ENCODE measurements around the gene KCNH5.
"Not testable (repeated sequence)": the region's sequence is repeated elsewhere in the genome, so short reads cannot be mapped to it uniquely, and the experiment has no call there.

The KCNH5 gene

DNA sequence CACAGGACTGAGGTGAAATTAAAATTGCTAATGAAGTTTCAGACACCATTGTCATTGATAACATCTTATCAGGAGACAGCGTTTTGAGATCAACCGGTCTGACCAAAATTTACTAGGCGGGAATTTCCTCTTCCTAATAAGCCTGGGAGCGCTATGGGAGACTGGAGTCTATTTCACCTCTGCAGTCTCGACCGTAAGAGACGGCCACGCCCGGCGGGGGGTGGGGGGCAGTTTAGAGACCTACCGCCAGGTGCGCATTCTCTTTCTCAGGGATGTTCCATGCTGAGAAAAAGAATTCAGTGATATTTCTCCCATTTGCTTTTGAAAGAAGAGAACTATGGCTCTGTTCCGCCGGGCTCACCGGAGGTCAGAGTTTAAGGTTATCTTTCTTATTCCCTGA is 263.9 kb downstream of the KCNH5 start:
- H3K4me1 Mint-ChIP-seq; H3K36me3 Mint-ChIP-seq; H3K27ac Mint-ChIP-seq; DNase-seq; H3K4me3 Mint-ChIP-seq; H3K27me3 Mint-ChIP-seq; ATAC-seq (replicated peaks): not testable (repeated sequence)
- H3K9me3 Mint-ChIP-seq: peaks cover 10 to 11% of the 10 kb centered on the region in 2 donors

DNA sequence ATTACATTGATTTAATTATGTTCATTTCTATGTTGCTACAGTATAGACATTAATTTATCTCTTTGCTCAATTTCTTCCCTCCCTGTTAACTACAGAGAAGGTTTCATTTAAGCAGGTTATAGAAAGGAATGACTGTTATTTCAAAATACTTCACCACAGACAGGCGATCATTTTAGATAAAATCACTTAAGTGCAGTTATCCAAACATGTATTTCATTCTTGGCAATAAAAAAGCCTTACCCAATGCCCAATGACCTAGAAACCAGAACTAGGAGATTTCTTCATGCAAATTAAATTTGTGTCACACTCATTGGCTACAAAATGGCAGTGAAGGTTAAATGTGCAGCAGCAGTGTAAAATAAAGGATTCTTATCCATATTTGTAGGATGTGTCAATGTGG is 266.4 kb downstream of the KCNH5 start:
- H3K36me3 Mint-ChIP-seq: no peaks in the 10 kb centered on the region
- H3K9me3 Mint-ChIP-seq: peaks cover 10 to 11% of the 10 kb centered on the region in 2 donors
- no peak overlapping the region for H3K27ac Mint-ChIP-seq
- no peaks in the 10 kb centered on the region for H3K27me3 Mint-ChIP-seq
- H3K4me3 Mint-ChIP-seq: no peak overlapping the region
- DNase-seq: no peak
- ATAC-seq (replicated peaks): no peak
- H3K4me1 Mint-ChIP-seq: no peaks in the 10 kb centered on the region

DNA sequence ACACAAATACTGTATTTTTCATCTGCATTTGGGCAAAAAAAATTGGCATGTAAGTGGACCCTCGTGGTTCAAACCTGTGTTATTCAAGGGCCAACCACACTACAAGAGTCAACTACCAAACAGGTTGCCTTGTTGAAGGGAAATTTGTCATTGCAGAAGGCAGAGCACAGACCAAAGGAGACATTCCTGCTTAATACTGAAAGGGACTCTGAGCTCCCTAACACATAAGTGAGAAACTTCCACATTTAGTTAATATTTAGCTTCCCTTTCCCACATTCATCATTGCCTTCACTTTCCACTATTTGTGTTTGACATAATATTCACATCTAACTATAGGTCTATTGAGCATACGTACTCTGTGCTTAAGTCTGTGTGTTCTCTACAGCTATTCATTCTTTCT is 266.9 kb downstream of the KCNH5 start:
- Mint-ChIP-seq H3K27me3 (no peaks in the 10 kb centered on the region), H3K4me3 (no peak overlapping the region), H3K4me1 (no peaks in the 10 kb centered on the region), H3K36me3 (no peaks in the 10 kb centered on the region), H3K27ac (no peak overlapping the region), H3K9me3 (peaks cover 10 to 11% of the 10 kb centered on the region in 2 donors)
- ATAC-seq (replicated peaks): no peak
- DNase-seq: no peak

DNA sequence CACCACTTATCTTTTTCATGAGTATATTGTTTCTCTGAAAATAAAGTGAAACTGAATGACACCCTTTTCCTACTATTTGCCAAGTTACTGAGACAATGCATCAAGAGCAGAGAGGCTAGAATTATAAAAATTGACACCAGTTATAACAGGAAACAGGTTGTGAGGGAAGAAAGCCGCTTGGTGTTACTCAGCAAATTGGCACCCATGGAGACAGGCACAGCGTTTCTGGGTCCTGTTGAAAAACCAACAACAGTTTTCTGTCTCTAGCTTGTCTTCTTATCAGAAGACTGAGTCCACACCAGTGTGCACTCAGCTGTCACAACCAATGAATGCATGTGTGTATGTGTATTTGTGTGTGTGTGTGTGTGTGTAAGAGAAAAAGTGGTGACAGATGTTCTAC is 267.7 kb downstream of the KCNH5 start:
- Mint-ChIP-seq H3K36me3 (no peaks in the 10 kb centered on the region), H3K4me1 (no peaks in the 10 kb centered on the region), H3K9me3 (peaks cover 10 to 11% of the 10 kb centered on the region in 2 donors), H3K27me3 (no peaks in the 10 kb centered on the region), H3K27ac (no peak overlapping the region), H3K4me3 (no peak overlapping the region)
- DNase-seq (no peak), ATAC-seq (replicated peaks) (no peak)

DNA sequence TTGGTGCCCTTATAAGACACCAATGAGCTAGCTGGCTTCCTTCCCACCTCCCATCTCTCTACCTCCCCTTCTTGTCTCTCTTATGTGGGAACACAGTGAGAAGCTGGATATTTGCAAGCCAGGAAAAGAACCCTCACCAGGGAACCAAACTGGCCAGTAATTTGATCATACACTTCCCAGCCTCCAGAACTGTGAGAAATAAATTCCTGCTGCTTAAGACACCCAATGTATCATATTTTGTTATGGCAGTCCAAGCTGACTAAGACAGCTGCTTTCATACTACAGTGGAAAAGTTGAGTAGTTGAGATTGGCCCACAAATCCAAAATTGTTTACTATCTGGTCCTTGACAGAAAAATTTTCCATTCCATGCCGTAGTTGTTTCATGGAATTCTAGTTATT is 269.0 kb downstream of the KCNH5 start:
- peaks cover 10% of the 10 kb centered on the region in 2 donors for H3K9me3 Mint-ChIP-seq
- DNase-seq (no peak), ATAC-seq (replicated peaks) (no peak)
- H3K4me1 Mint-ChIP-seq: no peaks in the 10 kb centered on the region
- H3K36me3 Mint-ChIP-seq: no peaks in the 10 kb centered on the region
- H3K27me3 Mint-ChIP-seq: no peaks in the 10 kb centered on the region
- H3K27ac Mint-ChIP-seq: no peak overlapping the region
- no peak overlapping the region for H3K4me3 Mint-ChIP-seq

DNA sequence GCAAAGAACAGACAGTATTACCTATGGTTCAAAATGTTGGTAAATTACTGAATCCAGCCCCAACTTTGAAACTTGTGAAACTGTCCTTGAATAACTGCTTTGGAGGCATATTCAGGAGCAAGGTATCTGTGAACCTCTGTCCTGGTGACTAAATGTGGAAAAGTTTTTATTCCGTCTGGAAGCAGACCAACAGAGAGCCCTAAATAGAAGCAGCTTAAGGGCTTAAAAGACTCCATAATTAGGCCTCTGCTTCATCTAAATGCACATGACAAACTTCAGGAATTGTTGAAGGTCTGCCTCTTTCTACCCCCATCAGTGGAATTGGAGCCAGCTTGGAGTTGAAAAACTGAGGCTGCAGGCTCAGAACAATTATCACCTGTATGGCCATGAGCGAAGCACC is 276.5 kb downstream of the KCNH5 start:
- no peaks in the 10 kb centered on the region for H3K4me1 Mint-ChIP-seq
- ATAC-seq (replicated peaks): no peak
- DNase-seq: no peak
- H3K9me3 Mint-ChIP-seq: peaks cover 0 to 2% of the 10 kb centered on the region in 2 donors
- no peak overlapping the region for H3K4me3 Mint-ChIP-seq
- H3K36me3 Mint-ChIP-seq: no peaks in the 10 kb centered on the region
- no peaks in the 10 kb centered on the region for H3K27me3 Mint-ChIP-seq
- H3K27ac Mint-ChIP-seq: no peak overlapping the region

DNA sequence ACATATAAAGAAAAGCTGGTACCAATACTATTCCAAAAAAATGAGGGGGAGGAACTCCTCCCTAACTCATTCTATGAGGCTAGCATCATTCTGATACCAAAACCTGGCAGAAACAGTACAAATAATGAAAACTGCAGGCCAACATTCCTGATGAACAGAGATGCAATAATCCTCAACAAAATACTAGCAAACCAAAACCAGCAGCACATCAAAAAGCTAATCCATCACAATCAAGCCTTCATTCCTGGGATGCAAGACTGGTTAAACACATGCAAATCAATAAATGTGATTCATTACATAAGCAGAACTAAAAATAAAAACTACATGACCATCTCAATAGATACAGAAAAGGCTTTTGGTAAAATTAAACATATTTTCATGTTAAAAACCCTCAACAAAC is 281.3 kb downstream of the KCNH5 start:
- no peak overlapping the region for H3K27ac Mint-ChIP-seq
- DNase-seq (no peak), ATAC-seq (replicated peaks) (no peak)
- H3K4me3 Mint-ChIP-seq: no peak overlapping the region
- no peaks in the 10 kb centered on the region for H3K27me3 Mint-ChIP-seq
- H3K4me1 Mint-ChIP-seq: no peaks in the 10 kb centered on the region
- H3K36me3 Mint-ChIP-seq: no peaks in the 10 kb centered on the region
- H3K9me3 Mint-ChIP-seq: peaks cover 0 to 8% of the 10 kb centered on the region in 2 donors

DNA sequence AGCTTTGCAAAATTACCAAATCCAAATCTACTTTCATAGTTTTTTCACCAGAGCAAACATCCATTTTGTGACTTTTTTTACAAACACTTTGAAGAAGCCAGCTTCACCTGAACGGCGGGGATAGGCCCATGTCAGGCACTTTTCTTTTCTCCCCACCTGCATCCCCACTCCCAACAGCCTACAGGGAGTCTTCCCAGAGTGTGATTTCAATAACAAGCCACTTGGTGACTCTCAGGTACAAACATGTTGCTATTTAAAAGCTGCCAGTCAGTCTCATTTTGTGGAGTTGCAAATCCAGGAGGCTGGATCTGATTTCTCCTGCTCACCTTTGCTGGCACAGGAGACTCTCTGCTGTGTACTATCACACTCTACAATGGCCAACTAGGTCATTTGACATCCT is 285.5 kb downstream of the KCNH5 start:
- H3K9me3 Mint-ChIP-seq: peaks cover 16% of the 10 kb centered on the region in 2 donors
- no peaks in the 10 kb centered on the region for H3K36me3 Mint-ChIP-seq
- no peaks in the 10 kb centered on the region for H3K4me1 Mint-ChIP-seq
- ATAC-seq (replicated peaks): no peak
- no peak for DNase-seq
- no peak overlapping the region for H3K27ac Mint-ChIP-seq
- H3K27me3 Mint-ChIP-seq: no peaks in the 10 kb centered on the region
- no peak overlapping the region for H3K4me3 Mint-ChIP-seq

DNA sequence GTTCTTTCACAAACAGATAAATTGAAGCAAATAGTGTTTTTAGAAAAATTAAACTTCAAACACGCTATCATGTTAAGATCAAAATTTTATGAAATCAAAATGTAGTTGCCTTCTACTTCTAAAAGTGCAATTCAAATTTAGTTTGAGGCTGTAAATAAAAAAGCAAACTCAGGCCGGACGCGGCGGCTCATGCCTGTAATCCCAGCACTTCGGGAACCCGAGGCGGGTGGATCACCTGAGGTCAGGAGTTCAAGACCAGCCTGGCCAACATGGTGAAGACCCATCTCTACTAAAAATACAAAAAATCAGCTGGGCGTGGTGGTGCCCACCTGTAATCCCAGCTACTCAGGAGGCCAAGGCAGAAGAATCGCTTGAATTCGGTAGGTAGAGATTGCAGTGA is 298.4 kb downstream of the KCNH5 start:
- not testable (repeated sequence) for H3K9me3 Mint-ChIP-seq; H3K4me1 Mint-ChIP-seq; H3K36me3 Mint-ChIP-seq; ATAC-seq (replicated peaks); H3K4me3 Mint-ChIP-seq; H3K27me3 Mint-ChIP-seq; DNase-seq; H3K27ac Mint-ChIP-seq

DNA sequence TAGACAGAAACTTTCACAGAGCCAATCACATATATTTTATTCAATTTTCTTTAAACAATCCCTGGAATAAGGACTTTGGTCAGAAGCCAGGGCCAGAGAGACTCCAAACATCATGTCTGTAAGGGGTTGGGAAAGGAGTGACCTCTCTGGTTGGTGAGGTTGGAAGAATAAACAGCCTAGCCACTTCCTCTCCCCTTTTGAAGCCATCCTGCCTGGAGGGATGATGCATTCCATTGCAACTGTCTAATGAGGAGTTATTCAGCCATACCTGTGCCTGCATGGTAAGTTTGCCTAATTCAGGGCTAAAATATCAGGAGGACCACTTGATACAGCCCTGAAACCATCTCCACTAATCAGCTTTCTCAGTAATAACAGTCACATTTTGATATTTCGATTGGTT is 299.8 kb downstream of the KCNH5 start:
- Mint-ChIP-seq H3K27me3 (no peaks in the 10 kb centered on the region), H3K4me3 (no peak overlapping the region), H3K4me1 (no peaks in the 10 kb centered on the region), H3K36me3 (no peaks in the 10 kb centered on the region), H3K27ac (no peak overlapping the region), H3K9me3 (no peaks in the 10 kb centered on the region)
- DNase-seq (no peak), ATAC-seq (replicated peaks) (no peak)

DNA sequence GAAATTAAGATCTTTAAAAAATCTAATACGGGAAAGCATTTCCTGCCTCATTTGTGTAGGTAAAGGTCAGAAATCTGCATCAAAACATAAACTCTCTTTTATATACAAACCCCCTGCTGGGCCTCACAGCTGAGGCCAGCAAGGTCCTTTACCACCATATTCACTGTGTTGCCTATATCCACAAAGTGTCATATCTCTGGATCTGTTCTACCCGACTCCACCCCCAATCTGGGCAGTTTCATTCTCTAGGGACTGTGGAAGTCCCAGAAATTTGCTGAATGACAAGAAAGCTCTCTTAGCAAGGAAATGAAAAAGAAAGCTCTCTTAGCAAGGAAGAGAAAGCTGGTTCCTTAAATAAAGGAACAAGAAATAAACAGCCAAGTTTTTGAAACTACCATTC is 301.7 kb downstream of the KCNH5 start:
- peaks cover 0 to 1% of the 10 kb centered on the region in 2 donors for H3K9me3 Mint-ChIP-seq
- H3K27ac Mint-ChIP-seq: no peak overlapping the region
- H3K36me3 Mint-ChIP-seq: no peaks in the 10 kb centered on the region
- no peak for ATAC-seq (replicated peaks)
- H3K4me3 Mint-ChIP-seq: no peak overlapping the region
- DNase-seq: no peak
- H3K4me1 Mint-ChIP-seq: no peaks in the 10 kb centered on the region
- H3K27me3 Mint-ChIP-seq: no peaks in the 10 kb centered on the region

DNA sequence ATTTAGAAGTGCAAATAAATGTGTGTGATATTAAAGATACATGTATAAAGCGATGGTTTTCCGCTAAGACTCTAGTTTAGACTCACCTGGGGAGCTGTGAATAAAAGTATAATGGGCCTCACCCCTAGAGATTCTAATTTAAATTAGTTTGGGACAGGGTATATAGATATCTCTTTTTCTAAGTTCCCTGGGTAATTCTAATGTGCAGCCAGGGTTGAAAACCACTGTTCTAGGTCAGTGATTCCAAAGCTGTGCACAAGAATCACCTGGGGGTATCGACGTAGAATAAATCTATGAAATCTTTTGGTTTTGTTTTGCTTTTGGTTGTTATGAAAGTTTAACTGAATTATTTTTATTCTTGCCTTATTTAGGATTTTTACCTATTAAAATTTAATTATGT is 302.1 kb downstream of the KCNH5 start:
- Mint-ChIP-seq H3K4me1 (no peaks in the 10 kb centered on the region), H3K27ac (no peak overlapping the region), H3K27me3 (no peaks in the 10 kb centered on the region), H3K4me3 (no peak overlapping the region), H3K9me3 (peaks cover 0 to 1% of the 10 kb centered on the region in 2 donors), H3K36me3 (no peaks in the 10 kb centered on the region)
- DNase-seq (no peak), ATAC-seq (replicated peaks) (no peak)

DNA sequence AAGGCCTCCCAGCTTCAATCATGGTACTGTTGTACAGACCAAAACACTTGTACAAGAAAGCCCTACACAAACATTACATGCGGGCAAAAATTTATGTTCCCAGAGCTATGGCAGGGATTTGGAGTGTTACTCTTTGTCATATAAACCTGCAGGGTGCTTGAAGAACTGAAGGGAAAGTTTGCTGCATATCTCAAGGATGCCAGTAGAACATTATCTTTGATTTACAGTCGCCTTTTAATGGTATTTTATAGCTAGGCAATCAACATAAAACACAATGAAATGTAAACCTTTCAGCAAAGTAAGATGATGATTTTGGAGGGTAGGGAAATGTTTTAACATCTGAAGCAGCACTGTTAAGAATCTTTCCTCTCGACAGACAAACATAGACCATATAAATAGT is 305.6 kb downstream of the KCNH5 start:
- no peaks in the 10 kb centered on the region for H3K27me3 Mint-ChIP-seq
- no peaks in the 10 kb centered on the region for H3K4me1 Mint-ChIP-seq
- no peak overlapping the region for H3K4me3 Mint-ChIP-seq
- no peaks in the 10 kb centered on the region for H3K36me3 Mint-ChIP-seq
- ATAC-seq (replicated peaks) (no peak), DNase-seq (no peak)
- H3K27ac Mint-ChIP-seq: no peak overlapping the region
- peaks cover 0 to 4% of the 10 kb centered on the region in 2 donors for H3K9me3 Mint-ChIP-seq

DNA sequence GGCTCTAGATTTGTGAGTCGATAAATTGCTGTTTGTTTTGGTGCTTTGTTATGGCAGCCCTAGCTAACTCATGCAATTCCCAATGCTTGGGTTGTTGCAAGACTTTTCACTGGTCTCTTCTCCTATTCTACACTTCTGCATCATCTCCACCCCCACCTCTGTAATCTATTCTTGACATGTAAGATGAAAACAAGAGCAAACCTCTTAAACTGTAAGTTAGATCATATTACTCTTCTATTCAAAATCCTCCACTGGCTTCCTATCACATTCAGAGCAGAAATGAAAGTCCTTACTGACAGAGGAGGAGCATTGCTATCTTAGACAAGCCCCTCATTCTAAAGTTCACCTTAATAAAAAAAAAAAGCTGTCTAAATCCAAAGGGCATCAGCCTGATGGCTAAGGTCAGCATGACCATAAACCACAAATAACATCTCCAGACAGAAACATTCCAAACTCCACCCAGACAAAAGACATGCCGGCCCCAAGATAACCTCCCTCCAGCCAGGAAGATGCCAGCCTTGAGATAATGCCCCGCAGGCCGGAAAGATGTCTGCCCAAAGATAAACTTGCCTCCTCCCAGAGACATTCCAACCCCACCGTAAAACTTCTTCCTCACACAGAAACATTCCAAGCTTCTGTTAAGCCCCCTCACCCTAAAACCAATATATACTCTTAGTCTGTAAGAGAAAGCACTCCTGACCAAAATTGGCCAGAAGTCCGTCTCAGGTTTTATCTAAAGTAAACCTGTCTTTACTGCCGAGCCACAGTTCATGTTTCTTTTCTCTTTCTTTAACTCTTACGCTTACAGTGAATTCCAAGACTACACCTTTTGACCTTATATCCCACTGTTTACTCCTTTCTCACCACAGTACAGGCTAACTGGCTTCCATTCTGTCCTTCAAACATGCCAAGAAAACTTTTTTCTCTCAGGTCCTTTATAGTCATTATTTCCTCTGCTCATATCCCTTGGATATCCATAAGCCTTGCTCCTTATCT is 308.9 kb downstream of the KCNH5 start:
- Mint-ChIP-seq H3K27ac (no peak overlapping the region), H3K4me3 (no peak overlapping the region), H3K4me1 (no peaks in the 10 kb centered on the region), H3K36me3 (no peaks in the 10 kb centered on the region), H3K27me3 (no peaks in the 10 kb centered on the region), H3K9me3 (peaks cover 0 to 4% of the 10 kb centered on the region in 2 donors)
- no peak for ATAC-seq (replicated peaks)
- DNase-seq: no peak

DNA sequence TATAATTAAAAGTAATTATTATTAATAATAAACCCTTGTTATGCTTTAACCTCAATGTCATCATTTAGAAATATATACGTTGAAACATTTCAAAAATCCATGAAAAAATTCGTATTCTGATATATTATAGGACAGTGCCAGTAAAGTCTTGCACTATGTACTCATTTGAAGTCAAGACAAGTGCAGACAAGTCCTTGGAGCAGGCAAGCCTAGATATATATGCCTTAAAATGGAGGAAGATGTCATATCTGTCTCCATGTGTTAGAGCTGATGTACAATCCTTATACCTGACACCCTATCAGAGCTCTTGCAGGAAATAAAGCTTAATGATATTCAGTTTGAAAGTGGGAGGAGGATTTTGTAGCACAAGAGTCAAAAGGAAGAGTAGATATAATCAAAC is 310.4 kb downstream of the KCNH5 start:
- ATAC-seq (replicated peaks) (no peak), DNase-seq (no peak)
- Mint-ChIP-seq H3K27ac (no peak overlapping the region), H3K4me3 (no peak overlapping the region), H3K4me1 (no peaks in the 10 kb centered on the region), H3K27me3 (no peaks in the 10 kb centered on the region), H3K9me3 (peaks cover 0 to 4% of the 10 kb centered on the region in 2 donors), H3K36me3 (no peaks in the 10 kb centered on the region)

Data from stimulated activated naive B cell treated with anti-CD40 and anti-IgM and Interleukin-4, amounts not matched to agents 10 μg/mL and 1 μg/mL and 100 μg/mL, for 72 hours (primary cell).